ENCODE results near the gene IVNS1ABP.

- TF ChIP-seq, protein P1, sequence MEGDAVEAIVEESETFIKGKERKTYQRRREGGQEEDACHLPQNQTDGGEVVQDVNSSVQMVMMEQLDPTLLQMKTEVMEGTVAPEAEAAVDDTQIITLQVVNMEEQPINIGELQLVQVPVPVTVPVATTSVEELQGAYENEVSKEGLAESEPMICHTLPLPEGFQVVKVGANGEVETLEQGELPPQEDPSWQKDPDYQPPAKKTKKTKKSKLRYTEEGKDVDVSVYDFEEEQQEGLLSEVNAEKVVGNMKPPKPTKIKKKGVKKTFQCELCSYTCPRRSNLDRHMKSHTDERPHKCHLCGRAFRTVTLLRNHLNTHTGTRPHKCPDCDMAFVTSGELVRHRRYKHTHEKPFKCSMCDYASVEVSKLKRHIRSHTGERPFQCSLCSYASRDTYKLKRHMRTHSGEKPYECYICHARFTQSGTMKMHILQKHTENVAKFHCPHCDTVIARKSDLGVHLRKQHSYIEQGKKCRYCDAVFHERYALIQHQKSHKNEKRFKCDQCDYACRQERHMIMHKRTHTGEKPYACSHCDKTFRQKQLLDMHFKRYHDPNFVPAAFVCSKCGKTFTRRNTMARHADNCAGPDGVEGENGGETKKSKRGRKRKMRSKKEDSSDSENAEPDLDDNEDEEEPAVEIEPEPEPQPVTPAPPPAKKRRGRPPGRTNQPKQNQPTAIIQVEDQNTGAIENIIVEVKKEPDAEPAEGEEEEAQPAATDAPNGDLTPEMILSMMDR (conservative IDR thresholded peaks at IDR 0.05) = no peak
- no peak for TF ChIP-seq ZFX (IDR thresholded peaks at IDR 0.05)
Measured at GRCh38 chr1:185325413-185325812, 8.4 kb upstream of the IVNS1ABP start.

Data from C4-2B (cell line).